Stimulated activated CD4-positive, alpha-beta T cell treated with anti-CD3 and anti-CD28 coated beads, Interleukin-12 subunit alpha, Interleukin-12 subunit beta, amount 100 ng/mL, for 48 hours (primary cell): ENCODE measurements around the gene ZNF627.
"Not testable (repeated sequence)": the region's sequence is repeated elsewhere in the genome, so short reads cannot be mapped to it uniquely, and the experiment has no call there.

ENCODE experiments used
- DNase-seq, 3 donors: peaks; one replicate each; pipeline ENCODE4 v3.0.0-alpha.2; 2020; ENCODE audit warnings: low read depth in 2 of 3, low spot score in 1 of 3

Gene ZNF627

GRCh38 chr19:11597202-11598102 lies at the start of gene ZNF627:
TSS of gene ZNF627 (plus strand) at chr19:11597483. CDS start at chr19:11597628, 145 bp downstream.
- DNase-seq, result peak; percentile 97 to 98 (median 97)

GRCh38 chr19:11547929-11548700 lies 49.2 kb upstream of the ZNF627 start:
- no peak for DNase-seq

GRCh38 chr19:11549386-11549953 lies 47.8 kb upstream of the ZNF627 start:
- no peak for DNase-seq

- DNase-seq, result no peak
These were observed 47.0 kb upstream of the ZNF627 start for GRCh38 chr19:11550265-11550664.

GRCh38 chr19:11551603-11552235 lies 45.6 kb upstream of the ZNF627 start:
- DNase-seq, result no peak

GRCh38 chr19:11552666-11553372 lies 44.5 kb upstream of the ZNF627 start:
- DNase-seq, result no peak

GRCh38 chr19:11554160-11554559 lies 43.1 kb upstream of the ZNF627 start:
- DNase-seq, result no peak

- no peak for DNase-seq
These were observed 42.0 kb upstream of the ZNF627 start for GRCh38 chr19:11555246-11555645.

GRCh38 chr19:11556634-11557420 lies 40.5 kb upstream of the ZNF627 start:
- DNase-seq, result no peak

GRCh38 chr19:11558881-11559828 lies 38.1 kb upstream of the ZNF627 start, which contains the start of gene ELOF1:
TSS of gene ELOF1 (minus strand) at chr19:11559230. CDS start at chr19:11554347, 4,883 bp downstream.
- peak; percentile 89 to 97 (median 97) for DNase-seq

- peak in 2 of 3 donors; percentile 40 to 70 for DNase-seq
These were observed 36.8 kb upstream of the ZNF627 start for GRCh38 chr19:11560404-11561051.

GRCh38 chr19:11563532-11563931 lies 33.8 kb upstream of the ZNF627 start:
- no peak for DNase-seq

- DNase-seq, result not testable (repeated sequence)
These were observed 33.0 kb upstream of the ZNF627 start for GRCh38 chr19:11564082-11564807.

- DNase-seq, result not testable (repeated sequence)
These were observed 31.7 kb upstream of the ZNF627 start for GRCh38 chr19:11565649-11565980.

GRCh38 chr19:11566164-11566563 lies 31.1 kb upstream of the ZNF627 start:
- no peak for DNase-seq

- DNase-seq, result no peak
These were observed 27.2 kb upstream of the ZNF627 start for GRCh38 chr19:11570039-11570462.

GRCh38 chr19:11573354-11573753 lies 23.9 kb upstream of the ZNF627 start:
- DNase-seq, result not testable (repeated sequence)
